Measurements from ENCODE around the gene ZNF385B.

The ZNF385B gene

DNA sequence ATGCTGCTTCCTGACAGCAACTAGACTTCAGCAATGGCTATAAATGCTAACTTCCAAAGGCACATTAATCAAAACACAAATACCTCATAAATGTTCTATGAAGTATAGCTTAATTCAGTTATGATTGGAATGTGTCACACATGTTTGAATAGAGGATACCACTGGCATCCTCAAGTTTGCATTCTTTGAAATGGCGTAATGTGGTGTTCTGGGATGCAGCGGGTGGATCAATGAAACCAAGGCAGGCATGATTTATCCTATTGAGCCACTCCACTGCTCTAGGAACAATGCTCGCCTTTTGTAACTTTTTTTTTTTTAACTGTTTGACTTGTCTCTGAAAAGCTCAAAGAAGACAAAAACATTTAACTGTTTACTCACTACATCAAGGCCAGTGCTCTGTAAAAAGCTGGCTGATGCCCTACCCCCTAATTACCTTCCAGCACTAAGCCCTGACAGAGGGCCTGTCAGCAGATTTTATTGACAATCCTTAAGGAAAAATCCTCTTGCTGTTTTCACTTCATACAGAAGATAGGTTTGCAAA lies 318.0 kb downstream of the ZNF385B start:
- peak in 1 of 2 experiments; percentile 14 for DNase-seq

DNA sequence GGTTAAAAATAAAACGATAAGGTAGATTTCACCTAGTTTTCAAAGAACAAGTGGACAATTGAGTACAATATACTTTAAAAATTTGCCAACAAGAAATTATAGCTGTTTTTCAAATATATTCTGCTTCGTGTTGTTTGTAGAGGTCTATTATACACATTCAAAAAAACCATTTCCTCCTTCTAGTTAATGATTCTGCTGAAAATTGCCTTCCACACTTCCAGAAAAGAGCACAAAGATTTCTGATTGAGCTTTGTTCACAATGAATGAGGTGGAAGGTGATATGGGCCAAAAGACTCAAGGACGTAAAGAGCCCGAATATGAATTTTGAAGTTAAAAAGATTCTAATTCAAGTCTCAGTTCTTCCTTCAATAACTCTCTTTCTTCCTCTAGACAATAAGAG lies 319.8 kb downstream of the ZNF385B start:
- no peak for DNase-seq

DNA sequence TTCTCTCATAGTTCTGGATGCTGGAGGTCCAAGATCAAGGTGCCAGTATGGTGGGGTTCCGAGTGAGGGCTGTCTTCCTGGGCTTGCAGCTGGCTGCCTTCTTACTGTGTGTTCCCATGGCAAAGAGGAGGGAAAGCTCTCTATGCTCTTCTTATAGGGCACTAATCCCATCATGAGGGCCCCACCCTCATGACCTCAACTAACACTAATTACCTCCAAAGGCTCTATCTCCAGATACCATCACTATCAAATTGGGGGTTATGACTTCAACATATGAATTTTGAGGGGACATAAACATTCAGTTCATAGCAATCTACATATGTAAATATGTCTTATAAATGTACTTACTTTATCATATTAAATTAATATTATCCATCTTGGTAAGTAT lies 322.3 kb downstream of the ZNF385B start:
- no peak for DNase-seq

DNA sequence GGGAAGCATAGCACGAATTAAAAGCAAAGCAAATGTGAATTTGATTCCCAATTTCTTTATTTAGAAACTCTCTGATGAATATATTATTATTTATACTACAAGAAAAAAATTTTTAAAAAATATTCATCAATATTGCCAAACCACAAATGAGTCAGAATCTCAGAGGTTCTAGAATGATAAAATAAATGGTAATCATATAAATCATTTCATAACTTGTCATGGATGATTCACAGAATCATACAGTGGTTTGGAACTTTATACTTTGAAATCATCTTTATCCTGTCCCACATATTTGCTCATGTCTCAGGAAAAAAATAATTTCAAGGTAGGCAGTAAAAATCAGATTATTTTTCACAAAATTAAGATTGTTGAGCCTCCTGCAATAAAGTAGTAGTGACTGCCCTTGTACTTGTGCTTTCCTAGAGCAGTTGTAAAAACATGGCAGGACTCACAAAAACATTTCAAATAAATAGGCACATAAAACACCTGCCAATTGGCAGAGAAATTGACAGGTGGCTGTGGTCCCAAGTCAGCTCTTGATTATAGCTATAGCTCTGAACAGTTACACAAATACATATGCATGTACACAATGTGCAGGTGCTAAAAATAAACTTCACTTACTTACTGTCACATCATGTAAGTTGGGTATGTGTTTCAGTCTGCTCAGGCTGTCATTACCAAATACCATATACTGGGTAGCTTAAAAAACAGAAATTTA lies 322.8 kb downstream of the ZNF385B start:
- no peak for DNase-seq

DNA sequence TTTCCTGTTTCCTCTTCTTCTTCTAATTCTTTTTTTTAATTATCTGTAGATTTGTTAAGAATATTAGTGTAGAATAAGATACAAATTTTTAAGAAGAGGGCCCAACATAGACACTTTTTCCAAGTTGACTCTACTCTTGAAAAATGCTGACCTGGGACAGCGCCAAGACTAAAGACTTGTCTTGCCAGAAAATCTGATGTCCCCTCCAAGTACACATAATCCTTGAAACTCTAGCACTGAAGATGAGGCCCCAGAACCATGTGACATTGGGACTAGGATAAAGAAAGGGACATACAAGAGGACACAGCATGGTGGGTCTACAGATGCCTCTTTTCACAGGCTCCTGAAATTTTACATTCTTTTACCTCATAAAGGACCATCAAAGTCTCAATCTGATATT lies 325.2 kb downstream of the ZNF385B start:
- DNase-seq = no peak

DNA sequence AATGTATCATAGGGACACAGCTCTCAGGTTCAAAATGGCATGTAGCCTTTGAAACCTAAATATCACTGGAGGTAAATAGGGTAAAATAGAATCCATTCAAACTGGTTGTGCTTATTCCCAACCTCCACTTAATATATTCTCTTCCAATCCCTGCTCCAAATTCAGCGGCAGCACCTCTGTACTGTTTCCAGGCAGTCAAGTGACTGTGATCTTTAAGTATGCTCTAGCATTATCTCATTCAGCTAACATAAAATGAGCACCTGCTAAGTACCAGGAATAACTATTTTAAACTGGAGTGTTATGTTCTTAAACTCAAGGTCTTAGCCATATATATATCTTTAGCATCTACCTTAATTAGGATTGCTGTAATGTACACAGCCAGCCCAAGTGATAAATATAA lies 327.5 kb downstream of the ZNF385B start:
- no peak for DNase-seq

DNA sequence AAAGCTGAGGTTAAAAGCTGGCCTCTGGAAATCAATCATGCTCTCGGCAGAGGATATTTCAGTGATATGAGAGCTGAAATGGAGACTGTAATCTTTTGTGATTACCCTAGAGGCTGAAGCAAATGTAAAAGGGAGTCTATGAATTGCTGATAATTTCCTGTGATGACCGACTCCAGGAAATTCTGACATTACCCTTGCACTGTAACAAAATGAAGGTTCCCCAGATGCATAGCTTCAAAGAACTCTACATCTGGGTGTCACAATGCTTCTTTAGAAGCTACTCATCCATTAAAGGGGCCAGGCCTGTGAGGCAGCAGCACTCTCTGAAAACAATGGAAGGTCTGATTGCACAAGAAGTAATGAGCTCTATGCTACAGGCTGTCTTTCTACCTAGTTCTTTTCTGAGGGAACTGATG lies 328.5 kb downstream of the ZNF385B start:
- DNase-seq = no peak

DNA sequence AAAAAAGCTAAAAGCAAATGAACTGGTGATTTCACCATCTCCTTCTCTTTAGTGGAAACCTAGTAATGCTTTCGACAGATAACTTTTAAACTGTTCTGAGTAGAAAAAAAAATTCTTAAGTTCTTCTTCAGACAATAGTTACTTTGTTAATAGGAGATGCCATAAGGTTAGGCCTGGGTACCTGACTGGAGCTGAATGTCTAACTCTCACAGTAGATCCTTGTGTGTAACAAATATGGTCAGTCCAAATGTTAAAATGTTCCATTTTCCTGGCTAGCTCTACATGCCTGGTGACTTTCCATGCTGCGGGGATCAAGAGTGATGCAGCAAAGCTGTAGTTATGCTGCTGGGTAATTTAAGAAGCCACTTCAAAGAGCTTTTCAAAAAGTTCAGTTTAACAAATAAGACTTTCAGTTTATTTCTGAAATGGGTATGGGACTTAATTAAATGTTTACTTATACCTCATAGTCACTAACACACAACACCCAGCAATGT lies 332.8 kb downstream of the ZNF385B start:
- DNase-seq = no peak

DNA sequence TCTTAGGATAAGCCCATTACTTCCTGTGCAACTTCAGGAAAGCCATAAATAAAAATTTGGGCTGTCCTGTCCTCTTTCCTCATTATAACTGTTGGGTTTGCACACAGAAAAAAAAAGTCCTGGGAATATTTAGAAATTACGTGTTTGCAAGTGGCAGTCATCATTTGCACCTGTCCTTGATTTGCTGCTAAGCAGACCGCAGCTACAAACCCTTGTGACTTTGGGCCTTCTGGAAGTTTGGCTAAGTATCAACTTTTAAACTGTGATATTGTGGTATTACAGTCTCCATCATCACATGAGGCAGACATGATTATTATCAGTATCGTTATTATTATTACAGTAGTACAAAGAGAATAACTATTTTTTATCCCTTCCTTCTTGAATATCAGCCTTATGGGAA lies 336.1 kb downstream of the ZNF385B start:
- no peak for DNase-seq

DNA sequence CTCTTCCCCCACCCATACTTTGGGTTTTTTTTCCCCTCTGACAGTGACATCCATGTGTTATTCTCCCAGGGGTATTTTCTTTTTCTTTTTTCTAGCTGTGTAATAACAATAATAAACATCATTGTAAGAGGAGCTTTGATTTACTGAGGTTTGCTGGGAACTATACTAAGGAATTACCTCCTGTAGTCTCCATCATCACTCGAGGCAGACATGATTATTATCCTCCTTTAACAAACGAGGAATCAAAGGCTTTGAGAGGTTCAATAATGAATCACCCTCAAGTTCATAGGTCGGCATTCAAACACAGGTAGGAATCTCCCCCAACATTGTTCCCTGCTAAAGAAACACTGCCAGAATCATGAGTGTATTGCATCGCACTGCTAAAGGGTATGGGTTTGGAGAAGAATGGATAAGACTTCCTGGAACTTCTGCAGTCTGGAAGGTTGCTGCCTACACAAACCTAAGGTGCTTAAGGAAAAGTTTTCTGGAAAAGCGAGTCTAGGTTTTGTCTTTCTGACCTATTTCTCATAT lies 336.5 kb downstream of the ZNF385B start:
- no peak for DNase-seq

DNA sequence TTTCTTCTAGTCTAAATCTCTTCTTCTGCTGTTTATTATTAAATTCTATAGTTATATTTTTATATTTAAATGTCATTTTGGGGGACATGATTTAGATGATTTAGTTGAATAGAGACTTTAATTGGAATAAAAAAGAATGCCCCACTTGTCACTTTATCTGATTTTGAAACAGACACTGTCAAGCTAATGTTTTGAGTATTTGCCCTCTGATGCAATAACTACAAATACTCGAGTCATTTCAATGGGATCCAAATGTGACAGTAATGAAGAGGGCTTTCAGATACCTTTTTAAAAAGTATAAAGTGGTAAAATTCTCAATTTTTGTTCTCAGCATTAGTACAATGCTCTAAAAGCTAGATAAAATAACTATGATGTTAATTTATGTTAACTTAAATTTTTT lies 339.5 kb downstream of the ZNF385B start:
- no peak for DNase-seq

DNA sequence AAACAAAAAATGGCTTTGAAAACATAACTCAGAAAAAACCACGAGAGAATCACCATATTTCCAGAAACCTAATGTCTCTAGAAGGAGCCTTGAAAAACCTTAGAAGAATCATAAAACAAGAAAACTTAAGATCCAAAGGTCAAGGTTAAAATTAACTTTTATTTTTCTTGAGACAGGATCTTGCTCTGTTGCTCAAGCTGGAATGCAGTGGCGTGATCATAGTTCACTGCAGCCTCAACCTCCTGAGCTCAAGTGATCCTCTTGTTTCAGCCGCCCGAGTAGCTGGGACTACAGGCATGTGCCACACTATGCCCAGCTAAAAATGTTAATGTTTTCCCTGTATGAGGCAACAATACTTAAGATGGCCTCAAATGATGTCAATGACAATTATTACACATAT lies 342.6 kb downstream of the ZNF385B start:
- no peak for DNase-seq

DNA sequence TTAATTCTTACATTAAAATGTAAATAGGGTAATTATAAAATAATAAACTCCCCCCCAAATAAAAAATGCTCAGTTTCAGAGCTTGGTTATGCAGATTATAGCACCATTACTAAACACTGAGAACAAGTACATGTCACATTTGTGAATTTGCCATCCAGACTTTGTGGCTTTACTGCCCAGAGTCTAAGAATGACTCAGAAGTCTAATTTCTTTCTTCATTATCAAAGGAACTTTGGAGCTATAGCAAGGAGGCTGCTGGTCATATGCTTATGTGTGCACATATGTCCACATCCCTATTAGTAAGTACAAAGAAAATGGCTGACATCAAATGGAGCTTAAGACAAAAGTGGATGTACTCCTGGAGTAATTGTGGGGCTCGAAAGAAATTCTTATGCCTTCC lies 348.2 kb downstream of the ZNF385B start:
- no peak for DNase-seq

DNA sequence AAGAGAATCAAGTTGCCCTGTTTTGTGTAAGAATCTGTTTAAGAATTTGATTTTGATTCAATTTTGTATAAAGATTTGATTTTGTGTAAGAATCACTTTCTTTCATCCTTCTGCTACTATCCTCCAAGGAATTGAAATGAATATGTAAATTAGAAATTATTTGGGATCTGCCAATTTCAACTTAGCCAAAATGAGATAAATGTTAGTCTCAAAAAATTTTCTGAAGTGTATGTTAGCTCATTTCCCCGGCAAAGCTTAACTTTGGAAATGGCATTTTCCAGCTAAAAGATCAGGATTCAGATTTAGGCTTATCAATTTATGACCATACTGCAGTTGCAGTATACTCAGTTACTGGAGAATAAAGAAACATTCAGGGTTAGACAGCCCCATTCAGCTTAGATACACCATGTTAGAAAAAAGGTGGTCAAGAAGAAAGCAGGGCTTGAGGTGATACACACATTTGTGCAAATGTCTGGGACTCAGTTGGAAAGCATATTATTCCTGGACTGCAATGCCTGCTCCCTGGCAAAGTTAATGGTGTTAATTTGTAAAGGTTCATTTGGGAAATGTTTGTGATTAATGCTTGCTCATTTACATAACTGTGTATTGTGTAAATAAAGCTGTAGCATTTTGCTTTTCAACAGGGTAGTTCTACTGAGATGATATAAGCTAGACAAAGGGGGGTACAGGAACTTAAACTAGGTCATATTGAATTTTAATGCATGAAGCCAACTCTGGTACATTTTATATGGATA lies 349.0 kb downstream of the ZNF385B start:
- no peak for DNase-seq

DNA sequence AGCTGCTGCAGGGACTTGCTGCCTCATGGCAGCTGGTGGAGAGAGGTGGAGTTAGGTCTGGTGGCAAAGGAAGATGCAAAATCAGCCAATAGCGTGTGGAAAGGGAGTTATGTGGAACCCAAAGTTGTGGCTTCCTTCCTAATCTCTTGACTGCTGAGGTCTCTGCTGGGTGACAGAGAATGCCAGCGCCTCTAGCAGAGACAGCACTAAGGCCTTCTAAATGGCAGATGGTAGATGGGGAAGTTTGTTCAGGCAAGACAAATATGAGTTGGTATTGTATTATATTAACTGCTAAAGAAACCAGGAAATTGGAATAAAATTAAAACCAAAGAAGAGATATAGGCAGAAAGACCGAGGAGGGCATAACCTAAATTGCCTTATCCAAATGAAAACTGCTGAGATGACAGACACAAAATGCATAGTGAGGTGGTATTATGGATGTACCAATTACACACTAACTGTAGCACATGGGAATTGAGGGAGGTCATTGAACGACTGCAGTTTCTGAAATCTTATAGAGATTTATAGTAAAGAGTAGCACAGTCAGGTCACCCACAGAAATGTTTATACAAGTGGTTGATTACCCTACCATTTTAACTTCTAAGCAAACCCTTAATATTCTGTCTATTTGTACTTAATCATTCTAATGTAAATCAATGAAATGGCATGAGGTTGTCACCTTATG lies 350.2 kb downstream of the ZNF385B start:
- no peak for DNase-seq

DNA sequence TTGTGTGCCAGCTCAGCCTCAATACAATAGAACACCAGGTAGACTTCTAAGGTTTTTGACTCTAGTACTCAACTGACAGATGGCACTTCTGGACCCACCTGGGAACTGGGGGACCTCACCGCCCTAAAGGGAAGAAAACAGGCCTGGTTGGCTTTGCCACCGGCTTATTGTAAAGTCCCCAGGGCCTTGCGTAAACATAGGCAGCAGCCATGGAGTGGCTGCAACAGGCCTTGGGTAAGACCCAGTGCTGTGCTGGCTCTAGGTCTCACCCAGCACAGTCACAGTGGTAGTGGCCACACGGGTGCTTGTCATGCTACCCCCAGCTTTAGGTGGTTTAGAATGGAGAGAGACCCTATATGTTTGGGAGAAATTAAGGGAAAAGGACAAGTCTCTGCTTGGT lies 366.1 kb downstream of the ZNF385B start:
- DNase-seq = no peak

DNA sequence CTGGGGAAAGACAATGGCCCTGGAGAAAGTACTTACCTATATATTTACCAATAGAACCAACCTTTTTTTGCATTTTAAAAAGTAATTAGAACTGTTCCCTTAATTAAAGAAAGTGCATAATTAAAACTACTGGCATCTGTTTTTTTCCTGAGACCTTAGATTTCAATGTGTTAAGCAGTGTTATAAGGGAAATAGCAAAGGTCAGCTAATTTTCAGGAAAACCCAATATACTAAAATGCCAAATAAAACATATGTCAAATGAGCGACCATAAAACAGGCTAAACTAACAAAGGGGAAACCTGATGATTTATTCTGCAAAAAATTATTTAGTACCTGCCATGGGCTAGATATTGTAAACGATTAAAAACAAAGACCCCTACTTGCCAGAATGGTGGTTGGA lies 372.8 kb downstream of the ZNF385B start:
- no peak for DNase-seq

DNA sequence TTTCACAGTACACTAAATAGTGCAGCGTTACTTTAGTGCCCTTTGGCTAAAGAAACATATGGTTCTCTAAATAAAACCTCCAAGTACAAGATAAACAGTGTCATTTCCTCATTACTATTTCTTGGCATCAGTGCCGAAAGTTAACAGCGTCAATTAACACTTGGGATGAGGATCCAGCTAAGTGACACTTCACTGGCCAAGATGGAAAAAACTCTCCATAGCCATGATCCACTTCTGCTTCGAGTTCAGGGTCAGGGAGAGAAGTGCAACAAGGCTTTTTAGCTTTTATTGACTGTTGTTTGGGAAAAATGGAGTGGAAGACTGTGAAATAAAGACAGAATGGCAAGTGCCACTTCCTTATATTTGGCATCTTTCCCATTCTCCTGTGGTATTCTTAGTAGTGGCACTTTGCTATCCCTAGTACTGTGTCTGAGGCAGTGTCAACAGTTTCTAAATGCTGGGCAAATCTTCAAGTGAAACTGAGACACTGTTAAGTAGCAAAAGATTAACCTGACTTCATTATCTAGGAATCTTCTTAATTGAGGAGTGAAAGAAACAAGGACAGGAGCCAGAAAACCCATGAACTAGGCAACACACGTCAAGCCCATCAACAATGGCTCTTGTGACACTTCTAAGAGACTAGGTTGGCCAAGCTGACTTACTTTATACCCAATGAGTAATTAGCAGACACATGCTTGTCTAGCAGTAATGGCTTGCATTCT lies 374.2 kb downstream of the ZNF385B start:
- peak; percentile 46 to 57 for DNase-seq

DNA sequence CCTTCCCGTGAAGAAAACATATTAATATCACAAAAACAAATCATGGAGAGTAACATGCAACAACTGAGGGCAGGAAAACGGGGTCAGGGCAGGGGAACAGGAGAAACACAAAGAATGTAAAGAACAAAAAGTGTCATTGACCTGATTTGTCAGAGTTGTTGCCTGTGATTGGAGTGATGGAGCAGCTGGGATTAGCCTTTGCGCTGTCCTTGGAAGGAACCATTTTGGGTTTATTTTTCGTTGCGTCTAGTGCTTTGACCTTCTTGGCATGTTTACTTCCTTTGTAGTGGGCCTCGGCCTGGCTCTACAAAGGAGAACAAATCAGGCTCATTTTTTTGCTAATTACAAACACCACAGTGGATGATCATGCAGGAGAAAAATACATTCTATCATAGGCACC lies 378.3 kb downstream of the ZNF385B start:
- no peak for DNase-seq

DNA sequence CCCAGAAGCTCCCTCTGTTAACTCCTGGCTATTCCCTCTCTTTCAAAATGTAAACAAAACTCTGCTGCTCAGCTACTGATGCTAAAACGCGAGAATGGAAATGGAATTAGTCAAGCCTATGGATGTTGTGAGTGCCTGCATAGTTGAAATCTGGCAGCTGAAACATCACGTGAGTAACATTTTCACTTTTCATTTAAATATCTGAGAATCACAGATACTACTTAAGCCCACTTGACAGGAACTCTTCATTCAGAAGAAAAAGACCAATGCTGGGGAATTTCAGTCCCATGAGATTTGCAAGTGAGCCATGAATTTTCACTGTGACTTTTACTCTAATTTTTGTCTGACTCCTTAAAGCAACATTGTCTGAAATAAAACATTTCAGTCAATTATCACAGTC lies 381.5 kb downstream of the ZNF385B start:
- DNase-seq = peak in 1 of 2 experiments; percentile 5

DNA sequence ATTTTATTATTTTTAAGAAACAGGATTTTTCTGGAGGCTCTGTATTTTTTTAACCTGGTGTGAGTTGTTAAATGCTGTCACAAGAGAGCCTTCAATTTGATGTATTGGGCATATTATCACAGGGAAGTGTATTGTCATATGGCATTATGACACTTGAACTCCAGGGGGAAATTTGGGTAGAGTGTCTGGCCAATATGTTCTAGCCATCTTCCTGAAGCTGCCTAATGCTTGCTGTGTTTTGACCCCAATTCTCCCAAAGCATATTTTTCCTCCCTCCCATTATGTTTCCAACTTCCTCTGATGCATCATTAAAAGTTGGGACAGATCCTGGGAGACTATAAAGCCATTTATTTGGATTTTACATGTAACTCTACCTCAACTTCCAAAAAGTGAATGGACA lies 382.6 kb downstream of the ZNF385B start:
- peak; percentile 8 to 65 for DNase-seq

DNA sequence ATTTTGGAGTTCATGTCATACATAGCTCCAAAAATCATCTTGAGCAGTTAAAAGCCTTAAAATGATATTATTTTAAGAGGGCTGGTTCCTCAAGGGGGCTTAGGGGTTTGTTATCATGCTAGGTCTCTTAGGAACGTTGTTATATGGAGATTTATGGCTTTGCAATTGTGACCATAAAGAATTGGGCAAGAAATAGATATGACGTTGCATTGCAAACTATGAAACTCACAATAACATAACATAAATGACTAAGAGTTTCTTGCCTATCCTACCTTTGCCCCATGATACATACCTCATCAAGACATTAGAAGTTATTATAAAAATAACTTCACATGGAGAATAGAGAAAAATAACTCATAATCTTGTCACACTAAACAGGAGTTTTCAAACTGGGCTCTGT lies 390.4 kb downstream of the ZNF385B start:
- no peak for DNase-seq

DNA sequence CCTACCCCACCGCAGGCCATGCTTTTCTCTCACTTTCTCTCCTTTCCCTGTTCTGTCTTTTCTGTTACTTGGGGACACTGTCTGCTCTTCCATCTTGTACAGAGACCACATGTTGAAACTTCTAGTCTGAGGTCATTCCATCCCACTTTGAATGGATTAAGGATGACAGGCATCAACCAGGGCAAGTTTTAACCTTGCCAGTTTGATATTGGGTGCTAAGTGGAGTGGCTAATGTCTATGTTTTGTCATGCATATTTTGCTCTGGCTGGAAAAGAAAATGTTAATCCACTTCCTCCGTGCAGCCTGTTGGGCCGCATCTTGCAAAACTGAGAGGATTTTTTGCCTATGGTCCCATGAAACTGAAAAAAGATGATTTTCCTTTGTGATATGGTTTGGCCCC lies 391.3 kb downstream of the ZNF385B start:
- DNase-seq = no peak

All from NCI-H524 (cell line).